ENCODE results near the gene PSMC3IP.

Gene PSMC3IP

GRCh38 chr17:42603318-42603717 lies 25.8 kb upstream of the PSMC3IP start:
- TF ChIP-seq CTCF (conservative IDR thresholded peaks at IDR 0.05; ENCODE audit: control insufficient read depth, insufficient read depth, low read depth, low read length) = no peak
- DNase-seq (ENCODE audit: low read depth) = no peak
- no peak overlapping the region for H3K4me3 ChIP-seq (ENCODE audit: control insufficient read depth, low read depth, low read length)

GRCh38 chr17:42598905-42599304 lies 21.4 kb upstream of the PSMC3IP start:
- no peak for TF ChIP-seq CTCF (conservative IDR thresholded peaks at IDR 0.05; ENCODE audit: control insufficient read depth, insufficient read depth, low read depth, low read length)
- DNase-seq (ENCODE audit: low read depth) = peak; percentile 21
- H3K4me3 ChIP-seq (ENCODE audit: control insufficient read depth, low read depth, low read length) = no peak overlapping the region

GRCh38 chr17:42596386-42596785 lies 18.9 kb upstream of the PSMC3IP start:
- DNase-seq (ENCODE audit: low read depth) = no peak
- no peak for TF ChIP-seq CTCF (conservative IDR thresholded peaks at IDR 0.05; ENCODE audit: control insufficient read depth, insufficient read depth, low read depth, low read length)
- no peak overlapping the region for H3K4me3 ChIP-seq (ENCODE audit: control insufficient read depth, low read depth, low read length)

GRCh38 chr17:42591411-42591810 lies 13.9 kb upstream of the PSMC3IP start:
- no peak overlapping the region for H3K4me3 ChIP-seq (ENCODE audit: control insufficient read depth, low read depth, low read length)
- TF ChIP-seq CTCF (conservative IDR thresholded peaks at IDR 0.05; ENCODE audit: control insufficient read depth, insufficient read depth, low read depth, low read length) = no peak
- no peak for DNase-seq (ENCODE audit: low read depth)

GRCh38 chr17:42590886-42591285 lies 13.4 kb upstream of the PSMC3IP start:
- no peak for DNase-seq (ENCODE audit: low read depth)
- no peak overlapping the region for H3K4me3 ChIP-seq (ENCODE audit: control insufficient read depth, low read depth, low read length)
- TF ChIP-seq CTCF (conservative IDR thresholded peaks at IDR 0.05; ENCODE audit: control insufficient read depth, insufficient read depth, low read depth, low read length) = no peak

- H3K4me3 ChIP-seq (ENCODE audit: control insufficient read depth, low read depth, low read length) = no peak overlapping the region
- no peak for DNase-seq (ENCODE audit: low read depth)
- no peak for TF ChIP-seq CTCF (conservative IDR thresholded peaks at IDR 0.05; ENCODE audit: control insufficient read depth, insufficient read depth, low read depth, low read length)
Observed at GRCh38 chr17:42586514-42587230, 9.1 kb upstream of the PSMC3IP start.

GRCh38 chr17:42585353-42585752 lies 7.8 kb upstream of the PSMC3IP start:
- TF ChIP-seq CTCF (conservative IDR thresholded peaks at IDR 0.05; ENCODE audit: control insufficient read depth, insufficient read depth, low read depth, low read length) = no peak
- H3K4me3 ChIP-seq (ENCODE audit: control insufficient read depth, low read depth, low read length) = no peak overlapping the region
- DNase-seq (ENCODE audit: low read depth) = no peak

Data from fibroblast of mammary gland (primary cell).